HuH-7 (cell line): ENCODE data around the gene CHST6.
A peak's percentile ranks its signal among the peaks of the same experiment; 100 is the strongest.
"Not testable (repeated sequence)": the region's sequence is repeated elsewhere in the genome, so short reads cannot be mapped to it uniquely, and the experiment has no call there.

Source experiments
- DNase-seq: peaks from one replicate; pipeline ENCODE4 v3.0.0; 2011; ENCODE audit warnings: low spot score

Gene CHST6

GRCh38 chr16:75502916-75503605, 7.8 kb upstream of the CHST6 start:
- DNase-seq, result no peak

GRCh38 chr16:75501820-75502219, 6.6 kb upstream of the CHST6 start:
- not testable (repeated sequence) for DNase-seq

- no peak for DNase-seq
Measured at GRCh38 chr16:75501359-75501758, 6.1 kb upstream of the CHST6 start.

GRCh38 chr16:75498605-75499322, 3.5 kb upstream of the CHST6 start:
- DNase-seq, result not testable (repeated sequence)

GRCh38 chr16:75497558-75497957, 2.3 kb upstream of the CHST6 start:
- DNase-seq, result no peak

GRCh38 chr16:75494661-75495075, 573 bp downstream of the CHST6 start:
- no peak for DNase-seq

- DNase-seq, result no peak
Measured at GRCh38 chr16:75494184-75494583, 1.1 kb downstream of the CHST6 start.

- no peak for DNase-seq
Measured at GRCh38 chr16:75491876-75492275, 3.4 kb downstream of the CHST6 start.

- no peak for DNase-seq
Measured at GRCh38 chr16:75488322-75488721, 6.9 kb downstream of the CHST6 start.

GRCh38 chr16:75486676-75487313, 8.4 kb downstream of the CHST6 start:
- DNase-seq, result no peak

- no peak for DNase-seq
Measured at GRCh38 chr16:75486014-75486675, 9.1 kb downstream of the CHST6 start.

GRCh38 chr16:75485230-75486013, 9.8 kb downstream of the CHST6 start:
- no peak for DNase-seq

- no peak for DNase-seq
Measured at GRCh38 chr16:75483222-75483621, 12.0 kb downstream of the CHST6 start.

- no peak for DNase-seq
Measured at GRCh38 chr16:75482434-75483205, 12.6 kb downstream of the CHST6 start.

GRCh38 chr16:75481475-75481874, 13.8 kb downstream of the CHST6 start:
- DNase-seq, result peak; percentile 62

- DNase-seq, result no peak
Measured at GRCh38 chr16:75479421-75479990, 15.7 kb downstream of the CHST6 start.

- no peak for DNase-seq
Measured at GRCh38 chr16:75478480-75479345, 16.5 kb downstream of the CHST6 start.

- no peak for DNase-seq
Measured at GRCh38 chr16:75477680-75478473, 17.4 kb downstream of the CHST6 start.

GRCh38 chr16:75476817-75477216, 18.4 kb downstream of the CHST6 start:
- no peak for DNase-seq
